NCI-H1417 treated with DMSO at 0.1 percent for 48 hours (cell line): ENCODE results near the gene PLPP4.

Experiments
- DNase-seq: peaks from one replicate; lab custom pipeline; 2025; lab: John Stamatoyannopoulos, UW

The PLPP4 gene

DNA sequence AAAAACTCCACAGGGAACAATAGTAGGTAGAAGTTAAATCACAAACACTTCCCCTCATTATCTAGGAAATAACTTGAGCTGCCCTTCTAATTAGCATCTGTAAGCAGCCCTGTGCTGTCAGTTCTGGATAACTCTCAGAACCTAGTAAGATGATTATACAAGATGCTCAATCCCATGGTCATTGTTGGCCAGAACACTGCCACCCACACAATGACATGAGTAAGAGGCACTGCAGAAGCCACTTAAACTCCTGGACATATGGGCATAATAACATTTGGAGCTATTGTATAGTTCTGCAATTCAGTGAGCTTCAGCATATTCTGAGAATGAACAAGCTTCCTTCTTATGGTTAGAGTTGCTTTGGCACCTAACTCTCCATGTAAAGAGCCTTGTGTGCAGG lies 153.8 kb downstream of the PLPP4 start:
- DNase-seq = no peak

DNA sequence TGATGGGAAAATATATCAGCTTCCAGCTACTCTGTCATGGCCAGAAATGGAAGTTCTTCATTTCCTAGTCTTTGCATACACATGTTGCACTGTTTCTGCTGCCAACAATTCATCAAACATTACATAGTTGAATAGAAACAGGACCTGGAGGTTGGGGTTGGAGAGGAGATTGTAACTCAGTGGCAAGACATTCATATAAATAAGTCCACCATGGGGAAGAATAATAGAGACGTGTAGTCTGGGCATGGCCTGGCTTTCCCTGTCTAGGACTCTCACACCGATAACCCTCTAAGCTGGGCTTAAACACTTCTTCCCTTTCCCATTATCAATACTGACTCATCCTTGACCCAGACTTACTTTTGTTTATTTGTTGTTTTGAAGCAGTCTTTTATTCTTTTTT lies 155.7 kb downstream of the PLPP4 start:
- no peak for DNase-seq

DNA sequence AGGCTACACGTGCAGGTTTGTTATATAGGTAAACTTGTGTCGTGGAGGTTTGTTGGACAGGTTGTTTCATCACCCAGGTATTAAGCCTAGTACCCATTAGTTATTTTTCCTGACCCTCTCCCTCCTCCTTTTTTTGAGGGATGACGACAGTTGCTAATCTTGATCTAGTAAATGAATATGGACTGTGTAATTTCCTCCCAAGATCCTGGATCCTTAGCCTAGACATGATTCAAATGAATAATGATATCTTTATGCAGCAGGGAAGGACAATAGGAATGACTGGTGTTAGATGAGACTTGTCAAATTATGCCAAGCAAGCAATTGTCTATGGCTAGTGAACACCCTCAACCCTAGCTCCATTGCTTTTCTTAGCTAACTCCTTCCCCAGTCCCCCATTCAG lies 156.2 kb downstream of the PLPP4 start:
- no peak for DNase-seq

DNA sequence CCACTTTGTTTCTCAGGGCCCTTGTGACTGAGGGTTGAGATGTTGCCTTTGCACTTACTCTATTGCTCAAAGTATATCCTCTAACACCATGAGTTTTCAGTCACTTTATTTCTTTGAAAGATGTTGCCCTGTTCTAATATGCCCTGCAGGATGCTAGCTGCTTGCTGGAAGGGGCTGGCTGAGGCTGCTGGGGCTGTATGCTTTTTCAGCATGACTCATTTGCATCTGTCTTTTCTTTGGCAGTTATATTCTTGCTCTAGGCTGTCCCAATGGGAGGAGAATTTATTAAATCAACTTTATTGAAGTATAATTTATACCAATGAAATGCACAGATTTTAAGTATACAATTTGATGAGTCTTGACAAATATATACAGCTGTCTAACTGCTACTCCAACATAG lies 157.7 kb downstream of the PLPP4 start:
- no peak for DNase-seq

DNA sequence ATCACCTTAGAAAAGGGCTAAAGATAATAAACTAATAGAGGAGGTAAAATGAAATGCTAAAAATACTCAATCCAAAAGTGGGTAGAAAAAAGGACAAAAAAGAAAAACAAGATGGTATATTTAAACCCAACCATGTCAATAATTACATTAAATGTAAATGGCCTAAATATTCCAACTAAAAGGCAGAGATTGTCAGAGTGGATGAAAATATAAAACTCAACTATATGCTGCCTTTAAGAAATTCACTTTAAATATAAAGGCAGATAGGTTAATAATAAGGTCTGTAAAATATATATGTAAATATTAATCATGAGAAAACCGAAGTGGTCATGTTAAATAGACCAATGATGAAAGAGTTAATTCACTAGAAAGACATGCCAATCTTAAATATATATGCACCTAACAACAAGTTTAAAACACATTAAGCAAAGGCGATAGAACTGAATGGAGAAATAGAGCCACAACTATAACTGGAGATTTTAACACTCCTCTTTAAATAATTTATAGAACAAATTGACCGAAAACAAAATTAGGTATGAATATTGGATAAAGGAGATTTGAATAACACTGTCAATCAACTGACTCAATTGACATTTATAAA lies 159.4 kb downstream of the PLPP4 start:
- DNase-seq = no peak

DNA sequence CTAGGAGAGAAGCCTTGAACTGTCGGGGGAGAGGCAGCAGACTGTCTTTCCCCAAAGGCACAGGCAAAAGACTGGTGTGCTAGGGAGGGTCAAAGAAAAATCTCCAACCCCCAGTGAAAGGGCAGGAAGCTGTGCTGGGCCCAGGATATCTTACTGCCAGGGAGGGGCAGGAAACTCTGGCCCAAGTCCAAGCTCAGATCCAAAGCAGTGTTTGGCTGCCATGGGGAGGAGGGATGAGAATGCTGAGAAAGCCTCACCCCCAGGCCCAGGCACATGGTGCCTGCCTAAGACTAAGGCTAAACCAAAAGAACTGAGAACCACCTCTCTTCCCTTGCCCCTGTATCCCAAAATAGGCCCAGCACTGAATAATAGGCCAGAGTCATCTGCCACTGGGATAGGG lies 171.2 kb downstream of the PLPP4 start:
- no peak for DNase-seq

DNA sequence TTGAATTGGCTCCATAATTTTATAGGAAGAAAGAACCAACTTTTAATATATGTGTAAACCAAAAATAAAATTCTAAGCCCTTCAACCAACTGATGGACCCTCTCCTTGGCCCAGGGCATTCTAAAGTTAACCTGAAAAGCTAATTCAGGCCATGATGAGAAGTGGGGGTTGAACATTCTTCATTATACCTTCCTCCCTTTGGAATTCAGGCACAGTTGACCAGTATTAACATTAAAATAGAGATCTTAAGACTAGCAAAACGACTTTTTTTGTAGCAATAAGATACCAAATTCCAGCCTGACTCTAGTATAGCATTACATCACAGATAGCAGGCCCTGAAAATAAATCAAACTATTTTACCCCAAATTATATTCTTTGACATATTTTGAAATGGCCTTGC lies 173.2 kb downstream of the PLPP4 start:
- DNase-seq = no peak

DNA sequence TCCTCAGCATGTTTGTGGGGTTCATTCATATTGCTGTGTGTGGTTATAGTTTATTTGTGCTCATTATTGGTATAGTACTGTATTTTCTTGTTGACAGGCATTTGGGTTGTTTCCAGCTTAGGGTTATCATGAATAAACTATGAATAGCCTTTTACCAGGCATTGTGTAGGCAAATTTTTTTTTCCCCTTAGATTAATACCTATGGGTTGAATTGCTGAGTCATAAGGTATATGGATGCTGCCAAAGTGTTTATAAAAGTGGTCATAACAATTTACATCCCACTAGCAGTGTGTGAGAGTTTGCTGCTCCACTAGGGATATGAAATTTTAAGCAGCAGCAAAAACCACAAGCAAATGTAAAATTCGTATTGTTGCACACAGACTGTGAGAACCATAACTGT lies 175.0 kb downstream of the PLPP4 start:
- DNase-seq = no peak

DNA sequence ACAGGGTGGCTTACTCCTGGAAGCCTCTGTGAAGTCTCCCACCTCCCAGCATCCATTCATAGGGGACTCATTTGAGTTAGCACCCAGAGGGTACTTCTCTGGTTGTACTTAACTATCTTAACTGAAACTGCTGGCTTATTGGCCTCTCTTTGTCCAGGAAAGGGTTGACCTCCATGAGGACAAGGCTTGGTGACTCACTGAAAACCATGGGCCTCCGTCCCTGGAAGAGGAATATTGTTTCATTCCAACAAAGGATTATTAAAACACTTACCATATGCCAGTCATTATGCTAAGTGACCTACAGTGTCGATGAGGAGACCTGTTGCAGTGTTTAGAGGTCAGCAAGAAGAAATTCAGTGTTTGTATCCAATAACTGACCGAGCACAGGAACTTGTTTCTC lies 175.9 kb downstream of the PLPP4 start:
- DNase-seq = no peak

DNA sequence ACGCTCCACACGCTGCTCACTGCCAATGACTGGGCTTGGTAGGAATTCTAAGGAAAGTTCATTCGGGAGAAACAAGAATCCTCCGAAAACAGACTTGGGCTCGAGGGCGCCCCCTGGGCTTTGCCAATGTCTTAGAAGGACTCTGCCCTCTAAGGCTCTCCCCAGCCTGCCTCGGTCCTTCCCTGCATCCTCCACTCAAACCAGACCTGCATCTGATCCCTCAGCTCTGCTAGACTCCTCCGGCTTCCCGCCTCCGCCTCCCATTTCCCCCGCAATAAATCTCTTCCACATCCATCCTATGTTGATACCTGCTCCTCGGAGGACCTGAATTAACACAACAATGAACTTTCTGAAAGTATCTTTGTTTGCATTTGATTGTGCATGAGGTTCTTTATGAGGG lies 177.6 kb downstream of the PLPP4 start:
- no peak for DNase-seq
